ENCODE data around the gene TRIM17.

Gene TRIM17

DNA sequence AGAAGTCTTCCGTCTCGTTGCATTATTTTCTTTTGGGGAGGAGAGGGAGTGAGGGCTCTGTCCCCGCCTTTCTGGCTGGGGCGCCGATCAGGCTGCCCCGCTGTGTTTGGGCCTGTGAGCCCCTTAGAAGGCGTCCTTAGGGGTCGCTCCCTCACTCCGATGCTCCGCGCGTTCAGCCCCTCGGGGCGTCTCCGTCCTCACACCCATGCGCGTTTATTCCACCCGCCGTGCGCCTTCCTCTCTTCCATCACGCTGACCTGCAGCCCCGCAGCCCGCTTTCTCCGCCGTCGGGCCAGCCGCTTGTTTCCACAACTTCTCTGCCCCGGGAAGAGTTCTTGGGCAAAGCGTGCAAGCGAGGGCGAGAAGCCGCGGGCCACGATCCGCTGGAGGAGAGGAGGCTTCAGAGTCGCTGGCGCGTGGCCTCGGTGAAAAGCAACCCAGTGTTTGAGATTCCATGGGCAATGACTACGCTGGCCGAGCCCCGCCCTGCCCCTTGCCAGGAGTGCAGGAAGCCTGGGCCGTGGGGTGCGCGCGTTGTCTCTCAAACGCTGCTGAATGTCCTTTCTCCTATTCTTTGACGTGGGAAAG is 37.7 kb downstream of the TRIM17 start (continued):
- TF ChIP-seq, protein P1, sequence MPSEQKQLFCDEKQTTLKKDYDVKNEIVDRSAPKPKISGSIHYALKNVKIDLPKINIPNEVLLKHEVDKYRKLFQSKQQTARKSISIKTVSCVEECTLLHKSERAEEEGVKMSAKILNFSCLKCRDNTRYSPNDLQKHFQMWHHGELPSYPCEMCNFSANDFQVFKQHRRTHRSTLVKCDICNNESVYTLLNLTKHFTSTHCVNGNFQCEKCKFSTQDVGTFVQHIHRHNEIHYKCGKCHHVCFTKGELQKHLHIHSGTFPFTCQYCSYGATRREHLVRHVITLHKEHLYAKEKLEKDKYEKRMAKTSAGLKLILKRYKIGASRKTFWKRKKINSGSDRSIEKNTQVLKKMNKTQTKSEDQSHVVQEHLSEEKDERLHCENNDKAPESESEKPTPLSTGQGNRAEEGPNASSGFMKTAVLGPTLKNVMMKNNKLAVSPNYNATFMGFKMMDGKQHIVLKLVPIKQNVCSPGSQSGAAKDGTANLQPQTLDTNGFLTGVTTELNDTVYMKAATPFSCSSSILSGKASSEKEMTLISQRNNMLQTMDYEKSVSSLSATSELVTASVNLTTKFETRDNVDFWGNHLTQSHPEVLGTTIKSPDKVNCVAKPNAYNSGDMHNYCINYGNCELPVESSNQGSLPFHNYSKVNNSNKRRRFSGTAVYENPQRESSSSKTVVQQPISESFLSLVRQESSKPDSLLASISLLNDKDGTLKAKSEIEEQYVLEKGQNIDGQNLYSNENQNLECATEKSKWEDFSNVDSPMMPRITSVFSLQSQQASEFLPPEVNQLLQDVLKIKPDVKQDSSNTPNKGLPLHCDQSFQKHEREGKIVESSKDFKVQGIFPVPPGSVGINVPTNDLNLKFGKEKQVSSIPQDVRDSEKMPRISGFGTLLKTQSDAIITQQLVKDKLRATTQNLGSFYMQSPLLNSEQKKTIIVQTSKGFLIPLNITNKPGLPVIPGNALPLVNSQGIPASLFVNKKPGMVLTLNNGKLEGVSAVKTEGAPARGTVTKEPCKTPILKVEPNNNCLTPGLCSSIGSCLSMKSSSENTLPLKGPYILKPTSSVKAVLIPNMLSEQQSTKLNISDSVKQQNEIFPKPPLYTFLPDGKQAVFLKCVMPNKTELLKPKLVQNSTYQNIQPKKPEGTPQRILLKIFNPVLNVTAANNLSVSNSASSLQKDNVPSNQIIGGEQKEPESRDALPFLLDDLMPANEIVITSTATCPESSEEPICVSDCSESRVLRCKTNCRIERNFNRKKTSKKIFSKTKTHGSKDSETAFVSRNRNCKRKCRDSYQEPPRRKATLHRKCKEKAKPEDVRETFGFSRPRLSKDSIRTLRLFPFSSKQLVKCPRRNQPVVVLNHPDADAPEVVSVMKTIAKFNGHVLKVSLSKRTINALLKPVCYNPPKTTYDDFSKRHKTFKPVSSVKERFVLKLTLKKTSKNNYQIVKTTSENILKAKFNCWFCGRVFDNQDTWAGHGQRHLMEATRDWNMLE (tag by site-specific recombination; conservative IDR thresholded peaks at IDR 0.05; ENCODE audit: low read depth), result 0 out of 2 replicates have a peak, but pooled peaks have one; percentile 6
- TF ChIP-seq ZNF174 (tag by site-specific recombination; IDR thresholded peaks at IDR 0.05), result no peak
- no peak for TF ChIP-seq ZNF19 (tag by site-specific recombination; IDR thresholded peaks at IDR 0.05; ENCODE audit: low read depth)
- TF ChIP-seq, protein P2, sequence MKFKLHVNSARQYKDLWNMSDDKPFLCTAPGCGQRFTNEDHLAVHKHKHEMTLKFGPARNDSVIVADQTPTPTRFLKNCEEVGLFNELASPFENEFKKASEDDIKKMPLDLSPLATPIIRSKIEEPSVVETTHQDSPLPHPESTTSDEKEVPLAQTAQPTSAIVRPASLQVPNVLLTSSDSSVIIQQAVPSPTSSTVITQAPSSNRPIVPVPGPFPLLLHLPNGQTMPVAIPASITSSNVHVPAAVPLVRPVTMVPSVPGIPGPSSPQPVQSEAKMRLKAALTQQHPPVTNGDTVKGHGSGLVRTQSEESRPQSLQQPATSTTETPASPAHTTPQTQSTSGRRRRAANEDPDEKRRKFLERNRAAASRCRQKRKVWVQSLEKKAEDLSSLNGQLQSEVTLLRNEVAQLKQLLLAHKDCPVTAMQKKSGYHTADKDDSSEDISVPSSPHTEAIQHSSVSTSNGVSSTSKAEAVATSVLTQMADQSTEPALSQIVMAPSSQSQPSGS (tag by site-specific recombination; IDR thresholded peaks at IDR 0.05; ENCODE audit: low read depth), result no peak
- TF ChIP-seq, protein P3, sequence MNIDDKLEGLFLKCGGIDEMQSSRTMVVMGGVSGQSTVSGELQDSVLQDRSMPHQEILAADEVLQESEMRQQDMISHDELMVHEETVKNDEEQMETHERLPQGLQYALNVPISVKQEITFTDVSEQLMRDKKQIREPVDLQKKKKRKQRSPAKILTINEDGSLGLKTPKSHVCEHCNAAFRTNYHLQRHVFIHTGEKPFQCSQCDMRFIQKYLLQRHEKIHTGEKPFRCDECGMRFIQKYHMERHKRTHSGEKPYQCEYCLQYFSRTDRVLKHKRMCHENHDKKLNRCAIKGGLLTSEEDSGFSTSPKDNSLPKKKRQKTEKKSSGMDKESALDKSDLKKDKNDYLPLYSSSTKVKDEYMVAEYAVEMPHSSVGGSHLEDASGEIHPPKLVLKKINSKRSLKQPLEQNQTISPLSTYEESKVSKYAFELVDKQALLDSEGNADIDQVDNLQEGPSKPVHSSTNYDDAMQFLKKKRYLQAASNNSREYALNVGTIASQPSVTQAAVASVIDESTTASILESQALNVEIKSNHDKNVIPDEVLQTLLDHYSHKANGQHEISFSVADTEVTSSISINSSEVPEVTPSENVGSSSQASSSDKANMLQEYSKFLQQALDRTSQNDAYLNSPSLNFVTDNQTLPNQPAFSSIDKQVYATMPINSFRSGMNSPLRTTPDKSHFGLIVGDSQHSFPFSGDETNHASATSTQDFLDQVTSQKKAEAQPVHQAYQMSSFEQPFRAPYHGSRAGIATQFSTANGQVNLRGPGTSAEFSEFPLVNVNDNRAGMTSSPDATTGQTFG (tag by site-specific recombination; IDR thresholded peaks at IDR 0.05; ENCODE audit: borderline replicate concordance), result no peak
- no peak; the same call in 1 of the 2 replicates for TF ChIP-seq ZNF585B (tag by site-specific recombination; IDR thresholded peaks at IDR 0.05)
- no peak for TF ChIP-seq KLF7 (tag by site-specific recombination; IDR thresholded peaks at IDR 0.05; ENCODE audit: borderline replicate concordance)
- TF ChIP-seq, protein P4, sequence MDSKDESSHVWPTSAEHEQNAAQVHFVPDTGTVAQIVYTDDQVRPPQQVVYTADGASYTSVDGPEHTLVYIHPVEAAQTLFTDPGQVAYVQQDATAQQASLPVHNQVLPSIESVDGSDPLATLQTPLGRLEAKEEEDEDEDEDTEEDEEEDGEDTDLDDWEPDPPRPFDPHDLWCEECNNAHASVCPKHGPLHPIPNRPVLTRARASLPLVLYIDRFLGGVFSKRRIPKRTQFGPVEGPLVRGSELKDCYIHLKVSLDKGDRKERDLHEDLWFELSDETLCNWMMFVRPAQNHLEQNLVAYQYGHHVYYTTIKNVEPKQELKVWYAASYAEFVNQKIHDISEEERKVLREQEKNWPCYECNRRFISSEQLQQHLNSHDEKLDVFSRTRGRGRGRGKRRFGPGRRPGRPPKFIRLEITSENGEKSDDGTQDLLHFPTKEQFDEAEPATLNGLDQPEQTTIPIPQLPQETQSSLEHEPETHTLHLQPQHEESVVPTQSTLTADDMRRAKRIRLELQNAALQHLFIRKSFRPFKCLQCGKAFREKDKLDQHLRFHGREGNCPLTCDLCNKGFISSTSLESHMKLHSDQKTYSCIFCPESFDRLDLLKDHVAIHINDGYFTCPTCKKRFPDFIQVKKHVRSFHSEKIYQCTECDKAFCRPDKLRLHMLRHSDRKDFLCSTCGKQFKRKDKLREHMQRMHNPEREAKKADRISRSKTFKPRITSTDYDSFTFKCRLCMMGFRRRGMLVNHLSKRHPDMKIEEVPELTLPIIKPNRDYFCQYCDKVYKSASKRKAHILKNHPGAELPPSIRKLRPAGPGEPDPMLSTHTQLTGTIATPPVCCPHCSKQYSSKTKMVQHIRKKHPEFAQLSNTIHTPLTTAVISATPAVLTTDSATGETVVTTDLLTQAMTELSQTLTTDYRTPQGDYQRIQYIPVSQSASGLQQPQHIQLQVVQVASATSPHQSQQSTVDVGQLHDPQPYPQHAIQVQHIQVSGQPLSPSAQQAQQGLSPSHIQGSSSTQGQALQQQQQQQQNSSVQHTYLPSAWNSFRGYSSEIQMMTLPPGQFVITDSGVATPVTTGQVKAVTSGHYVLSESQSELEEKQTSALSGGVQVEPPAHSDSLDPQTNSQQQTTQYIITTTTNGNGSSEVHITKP (tag by site-specific recombination; IDR thresholded peaks at IDR 0.05), result no peak; the same call in 1 of the 2 replicates
- TF ChIP-seq KLF10 (tag by site-specific recombination; IDR thresholded peaks at IDR 0.05), result no peak

DNA sequence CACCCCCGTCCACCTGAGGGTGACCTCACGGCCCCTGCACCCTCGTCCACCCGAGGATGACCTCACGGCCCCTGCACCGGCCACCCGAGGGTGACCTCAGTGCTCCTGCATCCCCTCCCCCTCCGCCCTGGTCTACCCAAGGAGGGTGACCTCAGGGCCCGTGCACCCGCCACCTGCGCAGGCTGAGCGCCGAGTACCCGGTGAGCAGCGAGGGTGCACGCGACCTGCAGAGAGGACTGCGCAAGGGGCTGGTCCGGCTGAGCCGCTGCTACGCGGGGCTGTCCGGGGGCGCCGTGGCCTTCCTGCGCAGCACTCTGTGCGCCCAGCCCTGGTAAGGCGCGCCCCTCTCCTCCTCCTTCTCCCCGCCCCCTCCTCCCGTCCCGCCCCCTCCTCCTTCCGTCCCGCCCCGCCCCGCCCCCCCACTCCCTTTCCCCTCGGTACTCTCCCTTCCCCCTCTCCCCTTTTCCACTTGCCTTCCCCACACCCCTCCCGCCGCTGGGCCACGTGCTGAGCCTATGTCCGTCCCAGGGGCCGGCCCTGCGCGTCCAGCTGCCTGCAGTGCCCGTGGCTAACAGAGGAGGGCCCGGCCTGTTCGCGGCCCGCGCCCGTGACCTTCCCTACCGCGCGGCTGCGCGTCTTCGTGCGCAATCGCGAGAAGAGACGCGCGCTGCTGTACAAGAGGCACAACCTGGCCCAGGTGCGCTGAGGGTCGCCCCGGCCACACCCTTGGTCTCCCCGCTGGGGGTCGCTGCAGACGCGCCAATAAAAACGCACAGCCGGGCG is 38.4 kb downstream of the TRIM17 start:
- ChIA-PET POLR2A (interaction anchor here (0.6 to 1.0 kb wide), 2 partner anchors 28 to 583 kb away, joined by 3 to 5 read pairs; partner anchors contain the start of gene TRIM11), CTCF (interaction anchor here (0.7 to 0.9 kb wide), 3 partner anchors 86 to 432 kb away, joined by 3 read pairs; no protein-coding TSS in a partner anchor)
- peaks cover 3% of the 10 kb centered on the region; the same call in 1 of the 2 replicates for H3K4me1 ChIP-seq (ENCODE audit: control insufficient read depth, insufficient read depth, low read length)
- H3K27ac ChIP-seq (ENCODE audit: extremely low read depth, low read depth, low read length), result peak overlapping the region; percentile 55; the same call in 1 of the 2 replicates
- no peaks in the 10 kb centered on the region for H3K36me3 ChIP-seq (ENCODE audit: control insufficient read depth in 2 of 2, insufficient read depth in 1 of 2, low read length in 2 of 2)
- H3K9me3 ChIP-seq (ENCODE audit: control insufficient read depth, insufficient read depth, low read depth, low read length), result no peaks in the 10 kb centered on the region
- H3K4me3 ChIP-seq (ENCODE audit: low read depth, low read length), result peak overlapping the region; percentile 52
- TF ChIP-seq, protein P4 (tag by site-specific recombination; IDR thresholded peaks at IDR 0.05), result peak; percentile 31; the same call in 1 of the 2 replicates
- TF ChIP-seq ZBTB17 (tag by site-specific recombination; IDR thresholded peaks at IDR 0.05), result peak; percentile 92
- peak; percentile 93 for TF ChIP-seq BCL11A (tag by site-specific recombination; IDR thresholded peaks at IDR 0.05; ENCODE audit: low read depth)
- peak; percentile 99 for TF ChIP-seq ZEB2 (tag by site-specific recombination; IDR thresholded peaks at IDR 0.05)
- TF ChIP-seq HOXD13 (CRISPR knock-in tag; IDR thresholded peaks at IDR 0.05; ENCODE audit: borderline replicate concordance), result no peak
- TF ChIP-seq ZNF391 (tag by site-specific recombination; IDR thresholded peaks at IDR 0.05; ENCODE audit: borderline replicate concordance, low read depth), result peak; percentile 58; the same call in 1 of the 2 replicates
- TF ChIP-seq ZXDB (tag by site-specific recombination; IDR thresholded peaks at IDR 0.05), result peak; percentile 94
- TF ChIP-seq ZNF416 (tag by site-specific recombination; IDR thresholded peaks at IDR 0.05), result no peak

Measured in HEK293 (cell line).